CD8-positive, alpha-beta memory T cell (primary cell): Measurements from ENCODE around the gene BACH2. TPM values are rescaled to one million over a fixed set of nuclear protein-coding genes. Genes with fewer than 3 reads are reported as not detected.
A peak's percentile ranks its signal among the peaks of the same experiment; 100 is the strongest.

Source experiments
- CTCF ChIA-PET: fragments of 350-600 bp; sonication (Branson Sonifier 250); formaldehyde crosslinking; loops from one replicate; lab custom pipeline; 2021; ENCODE audit warnings: antibody characterized with exemption; lab: Charles Lee
- POLR2A ChIA-PET: fragments of 350-600 bp; sonication (Branson Sonifier 250); formaldehyde crosslinking; loops from one replicate; lab custom pipeline; 2021; ENCODE audit warnings: antibody characterized with exemption; lab: Charles Lee
- DNase-seq, 5 donors: peaks; one replicate each; pipeline versions ENCODE4 v3.0.0 to v3.0.0-alpha.2; 2020 to 2022; ENCODE audit warnings: mixed read lengths in 1 of 5
- H3K27ac ChIP-seq: one replicate; pipeline ENCODE4 v1.7.0; 2013; ENCODE audit warnings: low read depth, mild to moderate bottlenecking, low read length, moderate library complexity
- H3K27me3 ChIP-seq: 2 replicates; pipeline ENCODE4 v1.7.0; 2013; ENCODE audit warnings: low read length, mild to moderate bottlenecking; ENCODE audit not compliant: insufficient read depth, poor library complexity, severe bottlenecking
- H3K36me3 ChIP-seq: 2 replicates; pipeline ENCODE4 v1.7.0; 2013; ENCODE audit warnings: mild to moderate bottlenecking, low read length, moderate library complexity; ENCODE audit not compliant: insufficient read depth
- H3K4me1 ChIP-seq: 2 replicates; pipeline ENCODE4 v1.7.0; 2013; ENCODE audit warnings: mild to moderate bottlenecking, low read length, moderate library complexity; ENCODE audit not compliant: insufficient read depth
- H3K4me3 ChIP-seq: 2 replicates; pipeline ENCODE4 v1.7.0; 2013; ENCODE audit warnings: mild to moderate bottlenecking, low read length
- H3K9me3 ChIP-seq: 2 replicates; pipeline ENCODE4 v1.7.0; 2013; ENCODE audit warnings: mild to moderate bottlenecking, low read length
- H3K27ac Mint-ChIP-seq, 8 donors: one replicate each; pipeline ENCODE4 v1.8.0; 2020 to 2021; ENCODE audit warnings: mixed read lengths in 8 of 8, mild to moderate bottlenecking in 6 of 8, inconsistent platforms in 3 of 8, moderate library complexity in 3 of 8
- H3K27me3 Mint-ChIP-seq, 2 donors: one replicate each; pipeline ENCODE4 v1.8.0; 2020 to 2021; ENCODE audit warnings: mixed read lengths in 2 of 2, mild to moderate bottlenecking in 1 of 2, moderate library complexity in 1 of 2
- H3K36me3 Mint-ChIP-seq, 3 donors: one replicate each; pipeline ENCODE4 v1.8.0; 2020 to 2021; ENCODE audit warnings: mixed read lengths in 3 of 3, inconsistent platforms in 1 of 3, mild to moderate bottlenecking in 1 of 3
- H3K4me1 Mint-ChIP-seq, 3 donors: one replicate each; pipeline ENCODE4 v1.8.0; 2020 to 2021; ENCODE audit warnings: mixed read lengths in 3 of 3, inconsistent platforms in 1 of 3, mild to moderate bottlenecking in 1 of 3
- H3K4me3 Mint-ChIP-seq, 7 donors: one replicate each; pipeline ENCODE4 v1.8.0; 2020 to 2021; ENCODE audit warnings: mixed read lengths in 7 of 7, mild to moderate bottlenecking in 6 of 7, moderate library complexity in 4 of 7, inconsistent platforms in 2 of 7
- H3K9me3 Mint-ChIP-seq, 5 donors: one replicate each; pipeline ENCODE4 v1.8.0; 2020 to 2022; ENCODE audit warnings: mixed read lengths in 5 of 5, mild to moderate bottlenecking in 3 of 5, moderate library complexity in 2 of 5, inconsistent platforms in 1 of 5
- polyA plus RNA-seq: library from polyadenylated mRNA; unstranded; fragments of 300-500 nt; fragmentation: Illumina TruSeq; gene quantifications from one replicate; pipeline ENCODE4 v1.2.3, GENCODE V29; 2021
- total RNA-seq, 2 experiments: library from RNA; stranded (reverse); gene quantifications; one replicate each; pipeline ENCODE4 v1.2.3, GENCODE V29; 2021

The BACH2 gene
- total and polyA plus RNA-seq, 3 experiments from 2014 or later: 7.4 to 41.8 (median 39.9) TPM

DNA sequence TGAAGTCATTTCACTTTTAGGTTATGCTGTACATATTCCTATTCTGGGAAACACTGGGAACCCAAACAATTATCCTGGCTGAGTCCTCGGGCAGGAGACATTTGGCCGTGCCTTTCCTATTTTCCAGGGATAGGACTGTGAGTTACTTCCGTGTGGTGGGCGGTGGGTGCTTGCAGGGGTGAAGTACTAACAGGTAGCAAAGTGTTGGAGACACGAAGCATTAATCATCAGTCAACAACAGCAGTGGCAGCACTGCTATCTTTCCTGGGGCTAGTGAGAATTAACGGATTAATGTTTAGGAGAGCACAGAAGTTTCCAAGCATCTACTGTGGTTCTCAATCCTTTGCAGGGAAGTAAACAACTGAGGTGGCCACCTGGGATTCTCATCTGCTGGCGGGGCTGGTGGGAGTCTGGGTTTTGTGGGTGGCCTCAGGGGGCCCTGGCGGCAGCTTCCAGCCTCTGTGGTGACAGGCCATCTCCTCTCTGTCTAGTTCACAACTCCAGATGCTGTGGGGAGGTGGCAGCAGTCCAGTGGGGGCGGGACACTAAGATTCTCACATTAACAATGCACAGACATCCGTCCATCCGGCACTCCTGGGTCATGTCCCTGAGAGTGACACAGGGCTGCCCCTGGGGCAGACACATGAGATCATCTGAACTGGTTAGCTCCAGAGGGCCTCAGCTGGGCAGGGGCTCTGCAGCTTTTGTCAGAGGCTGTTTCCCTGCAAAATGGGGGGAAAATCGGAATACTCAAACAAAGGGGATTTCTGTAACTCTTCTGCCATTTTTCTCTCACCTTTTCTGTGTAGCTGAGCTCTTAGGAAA, 311.5 kb downstream of the BACH2 start:
- no peaks in the 10 kb centered on the region for H3K4me1 ChIP-seq
- ChIA-PET POLR2A (no interaction called here), CTCF (interaction anchor here (0.7 to 1.1 kb wide), 2 partner anchors 45 to 120 kb away, joined by 3 to 4 read pairs; no protein-coding TSS in a partner anchor)
- no peaks in the 10 kb centered on the region for H3K27me3 Mint-ChIP-seq
- no peaks in the 10 kb centered on the region for H3K9me3 Mint-ChIP-seq
- DNase-seq: no peak
- H3K36me3 ChIP-seq: no peaks in the 10 kb centered on the region
- H3K27me3 ChIP-seq: no peaks in the 10 kb centered on the region
- H3K36me3 Mint-ChIP-seq: peaks cover 0 to 29% (median 5%) of the 10 kb centered on the region in 3 donors
- H3K9me3 ChIP-seq: no peaks in the 10 kb centered on the region
- peak overlapping the region in 2 of 8 donors; percentile 28 to 49 for H3K27ac Mint-ChIP-seq
- H3K4me3 ChIP-seq: no peak overlapping the region
- H3K4me1 Mint-ChIP-seq: peaks cover 4 to 48% (median 15%) of the 10 kb centered on the region in 3 donors
- no peak overlapping the region for H3K27ac ChIP-seq
- H3K4me3 Mint-ChIP-seq: no peak overlapping the region

DNA sequence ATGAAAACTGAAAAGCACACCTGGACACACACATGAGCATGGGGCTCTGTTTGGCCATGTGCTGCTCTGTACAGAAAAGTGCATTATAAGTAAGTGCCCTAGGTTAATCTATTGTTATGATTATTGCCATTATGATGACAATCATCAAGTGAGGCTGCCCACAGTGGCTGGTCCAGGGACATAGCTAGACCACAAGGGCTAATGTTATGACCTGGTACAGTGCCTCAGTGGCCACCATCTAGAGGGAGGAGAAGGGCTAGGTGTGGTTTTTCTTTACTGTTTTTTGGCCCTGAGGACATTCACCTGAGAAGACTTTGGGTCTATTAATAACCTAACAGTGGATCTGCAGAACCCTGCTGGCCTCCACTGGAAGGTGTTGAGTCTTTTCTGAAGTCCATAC, 316.3 kb downstream of the BACH2 start:
- no peak overlapping the region for H3K4me3 Mint-ChIP-seq
- H3K9me3 Mint-ChIP-seq: no peaks in the 10 kb centered on the region
- H3K27me3 Mint-ChIP-seq: no peaks in the 10 kb centered on the region
- H3K27ac ChIP-seq: no peak overlapping the region
- H3K4me1 ChIP-seq: no peaks in the 10 kb centered on the region
- CTCF ChIA-PET: no interaction called here
- H3K36me3 ChIP-seq: no peaks in the 10 kb centered on the region
- POLR2A ChIA-PET: no interaction called here
- H3K9me3 ChIP-seq: no peaks in the 10 kb centered on the region
- H3K27ac Mint-ChIP-seq: peak overlapping the region in 2 of 8 donors; percentile 24 to 64
- H3K27me3 ChIP-seq: no peaks in the 10 kb centered on the region
- H3K4me1 Mint-ChIP-seq: peaks cover 7 to 31% (median 21%) of the 10 kb centered on the region in 3 donors
- H3K36me3 Mint-ChIP-seq: peaks cover 0 to 19% (median 4%) of the 10 kb centered on the region in 3 donors
- no peak overlapping the region for H3K4me3 ChIP-seq
- DNase-seq: no peak

- ChIA-PET POLR2A (no interaction called here), CTCF (no interaction called here)
- Mint-ChIP-seq H3K27ac (no peak overlapping the region), H3K36me3 (peaks cover 0 to 18% (median 3%) of the 10 kb centered on the region in 3 donors), H3K4me3 (no peak overlapping the region), H3K4me1 (peaks cover 7 to 31% (median 21%) of the 10 kb centered on the region in 3 donors), H3K27me3 (no peaks in the 10 kb centered on the region), H3K9me3 (no peaks in the 10 kb centered on the region)
- Histone ChIP-seq H3K36me3 (no peaks in the 10 kb centered on the region), H3K4me3 (no peak overlapping the region), H3K27ac (no peak overlapping the region), H3K4me1 (no peaks in the 10 kb centered on the region), H3K9me3 (no peaks in the 10 kb centered on the region), H3K27me3 (no peaks in the 10 kb centered on the region)
- DNase-seq: no peak
These were observed 317.0 kb downstream of the BACH2 start for GRCh38 chr6:89979481-89980119.

DNA sequence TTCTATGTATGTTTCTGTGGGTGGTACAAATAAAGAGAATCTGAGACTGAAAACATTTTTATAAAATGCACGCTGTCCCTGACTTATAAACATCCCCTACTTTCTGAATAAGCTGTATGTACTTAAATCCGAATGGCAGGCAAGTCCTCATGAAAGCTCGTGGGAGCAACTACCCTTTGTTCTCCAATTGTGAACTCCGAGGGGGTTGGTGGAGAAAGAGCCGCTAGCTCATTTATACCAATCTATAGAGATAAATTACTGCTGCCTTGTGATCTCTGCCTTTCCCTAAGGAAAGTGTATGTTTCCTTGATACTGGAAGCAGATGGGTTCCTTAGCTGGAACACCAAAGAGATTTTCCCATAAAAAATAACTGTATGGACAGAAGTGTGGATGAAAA, 317.9 kb downstream of the BACH2 start:
- H3K4me3 Mint-ChIP-seq: no peak overlapping the region
- no peaks in the 10 kb centered on the region for H3K9me3 ChIP-seq
- H3K4me3 ChIP-seq: no peak overlapping the region
- DNase-seq: no peak
- no peak overlapping the region for H3K27ac ChIP-seq
- H3K36me3 Mint-ChIP-seq: peaks cover 0 to 15% (median 3%) of the 10 kb centered on the region in 3 donors
- H3K9me3 Mint-ChIP-seq: no peaks in the 10 kb centered on the region
- no peaks in the 10 kb centered on the region for H3K27me3 Mint-ChIP-seq
- CTCF ChIA-PET: interaction anchor here (1.2 kb wide), 1 partner anchor 38 kb away, joined by 3 read pairs; no protein-coding TSS in a partner anchor
- no peak overlapping the region for H3K27ac Mint-ChIP-seq
- POLR2A ChIA-PET: interaction anchor here (0.7 kb wide), 1 partner anchor 24 kb away, joined by 7 read pairs; no protein-coding TSS in a partner anchor
- H3K4me1 Mint-ChIP-seq: peaks cover 7 to 26% (median 21%) of the 10 kb centered on the region in 3 donors
- H3K27me3 ChIP-seq: no peaks in the 10 kb centered on the region
- no peaks in the 10 kb centered on the region for H3K4me1 ChIP-seq
- no peaks in the 10 kb centered on the region for H3K36me3 ChIP-seq

DNA sequence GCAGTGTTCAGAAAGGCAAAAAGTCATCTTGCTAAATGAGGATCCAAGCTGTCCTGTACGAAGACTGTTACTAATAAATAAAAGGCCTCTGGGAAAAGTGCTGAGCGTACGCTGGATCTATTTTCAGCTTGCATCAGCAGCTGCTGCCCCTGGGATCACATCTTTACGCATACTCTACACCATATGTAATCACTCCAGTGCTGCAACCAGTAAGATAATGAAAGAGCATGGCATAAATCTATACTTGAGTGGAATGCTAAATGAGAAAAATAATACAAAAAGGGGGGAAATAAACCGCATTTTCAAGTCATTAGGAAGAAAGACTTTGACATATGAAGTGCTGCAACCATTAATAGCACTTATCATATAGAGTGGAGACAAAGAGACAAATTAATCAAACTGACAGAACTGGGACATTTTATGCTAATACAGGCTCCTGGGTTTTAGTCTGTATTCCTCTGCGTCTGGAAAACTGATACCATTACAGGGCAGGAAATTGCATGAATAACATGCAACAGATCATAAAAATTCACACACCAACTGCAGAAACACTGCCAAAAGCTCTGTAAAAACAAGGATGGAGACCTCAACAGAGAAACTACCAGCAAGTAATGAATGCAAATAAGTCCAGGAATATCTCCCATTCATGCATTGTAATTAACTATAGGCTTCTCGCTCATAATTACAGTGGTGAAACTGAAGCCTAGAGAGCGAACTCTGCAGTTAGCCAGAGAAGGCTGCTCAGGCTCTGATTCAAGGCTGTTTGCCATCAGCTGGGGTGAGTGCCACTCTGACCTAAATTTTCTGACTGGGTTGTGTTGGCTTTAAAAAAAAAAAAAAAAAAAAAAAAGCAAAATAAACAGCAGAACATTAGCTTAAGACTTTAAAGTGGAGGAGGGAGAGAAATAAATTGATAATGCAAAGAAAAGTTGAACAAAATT, 318.6 kb downstream of the BACH2 start:
- no peaks in the 10 kb centered on the region for H3K9me3 ChIP-seq
- H3K36me3 ChIP-seq: no peaks in the 10 kb centered on the region
- ChIA-PET CTCF (interaction anchor here (1.0 to 1.2 kb wide), 3 partner anchors 10 to 37 kb away, joined by 3 read pairs; no protein-coding TSS in a partner anchor), POLR2A (interaction anchor here (0.7 kb wide), 1 partner anchor 24 kb away, joined by 7 read pairs; no protein-coding TSS in a partner anchor)
- no peak for DNase-seq
- H3K4me1 ChIP-seq: no peaks in the 10 kb centered on the region
- no peak overlapping the region for H3K4me3 ChIP-seq
- H3K27me3 ChIP-seq: no peaks in the 10 kb centered on the region
- Mint-ChIP-seq H3K4me1 (peaks cover 7 to 26% (median 21%) of the 10 kb centered on the region in 3 donors), H3K27me3 (no peaks in the 10 kb centered on the region), H3K36me3 (peaks cover 0 to 18% (median 4%) of the 10 kb centered on the region in 3 donors), H3K4me3 (no peak overlapping the region), H3K9me3 (no peaks in the 10 kb centered on the region), H3K27ac (no peak overlapping the region)
- H3K27ac ChIP-seq: no peak overlapping the region

DNA sequence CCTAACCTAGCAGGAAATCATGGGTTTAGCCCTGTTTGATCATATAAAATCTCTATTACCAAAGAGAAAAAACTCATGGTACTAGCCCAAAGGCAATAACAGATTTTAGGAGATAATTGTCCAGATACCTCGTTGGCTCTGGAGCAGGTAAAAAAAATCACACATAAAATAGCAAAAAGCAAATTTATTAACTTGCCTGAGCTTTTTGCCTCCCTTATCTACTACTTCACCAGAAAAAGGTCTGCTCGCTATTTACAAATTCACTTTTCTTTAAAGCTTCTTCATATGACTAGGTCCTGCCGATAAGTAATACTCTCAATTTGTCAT, 320.0 kb downstream of the BACH2 start:
- DNase-seq: no peak
- peak overlapping the region in 2 of 8 donors; percentile 14 to 58 for H3K27ac Mint-ChIP-seq
- POLR2A ChIA-PET: no interaction called here
- Histone ChIP-seq H3K27me3 (no peaks in the 10 kb centered on the region), H3K36me3 (no peaks in the 10 kb centered on the region), H3K9me3 (no peaks in the 10 kb centered on the region), H3K4me1 (no peaks in the 10 kb centered on the region), H3K27ac (no peak overlapping the region), H3K4me3 (no peak overlapping the region)
- CTCF ChIA-PET: interaction anchor here (1.1 kb wide), 1 partner anchor 11 kb away, joined by 3 read pairs; no protein-coding TSS in a partner anchor
- no peak overlapping the region for H3K4me3 Mint-ChIP-seq
- H3K36me3 Mint-ChIP-seq: peaks cover 0 to 19% (median 4%) of the 10 kb centered on the region in 3 donors
- no peaks in the 10 kb centered on the region for H3K27me3 Mint-ChIP-seq
- H3K9me3 Mint-ChIP-seq: no peaks in the 10 kb centered on the region
- H3K4me1 Mint-ChIP-seq: peaks cover 7 to 21% (median 20%) of the 10 kb centered on the region in 3 donors

DNA sequence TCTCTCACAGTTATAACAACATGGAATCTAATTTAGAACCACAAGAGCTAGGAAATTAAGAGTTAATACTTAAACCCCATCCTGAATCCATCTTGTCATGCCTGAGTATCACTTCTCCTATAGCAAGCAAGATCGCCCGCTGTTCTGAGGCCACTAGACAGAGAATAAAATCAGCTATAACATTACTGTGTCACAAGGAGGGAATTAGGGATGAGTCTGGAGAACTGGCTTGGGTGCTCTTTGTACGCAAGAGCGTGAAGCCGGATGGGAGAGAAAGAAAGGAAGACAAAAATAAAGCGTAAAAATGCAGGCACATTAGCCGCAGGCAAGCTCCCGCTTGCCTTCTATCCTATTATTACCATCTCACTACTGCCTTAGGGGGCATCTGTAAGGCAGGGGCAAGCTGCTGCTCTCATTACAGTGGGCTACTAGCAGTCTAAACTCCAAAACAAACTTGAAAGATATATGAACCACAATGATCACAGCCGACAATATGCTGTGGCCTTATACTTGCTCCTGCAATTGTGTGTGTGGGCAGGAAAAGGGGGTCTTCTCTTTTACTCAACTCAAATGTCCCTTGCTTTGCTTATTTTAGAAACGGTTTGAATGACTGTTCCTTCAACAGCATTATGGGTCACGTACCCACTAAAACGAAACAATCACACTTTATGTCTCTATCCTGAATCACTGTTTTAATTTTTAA, 320.5 kb downstream of the BACH2 start:
- Mint-ChIP-seq H3K36me3 (peaks cover 0 to 19% (median 4%) of the 10 kb centered on the region in 3 donors), H3K4me1 (peaks cover 11 to 21% (median 15%) of the 10 kb centered on the region in 3 donors), H3K27ac (peak overlapping the region in 2 of 8 donors; percentile 14 to 58), H3K27me3 (no peaks in the 10 kb centered on the region), H3K9me3 (no peaks in the 10 kb centered on the region), H3K4me3 (no peak overlapping the region)
- H3K4me1 ChIP-seq: no peaks in the 10 kb centered on the region
- no peaks in the 10 kb centered on the region for H3K9me3 ChIP-seq
- H3K27ac ChIP-seq: no peak overlapping the region
- no peaks in the 10 kb centered on the region for H3K36me3 ChIP-seq
- ChIA-PET POLR2A (no interaction called here), CTCF (interaction anchor here (1.3 kb wide), 1 partner anchor 503 kb away, joined by 3 read pairs; no protein-coding TSS in a partner anchor)
- no peak for DNase-seq
- H3K4me3 ChIP-seq: no peak overlapping the region
- H3K27me3 ChIP-seq: no peaks in the 10 kb centered on the region
